Right lobe of liver (tissue), 4 donors: ENCODE measurements around the gene PTCHD1.

Experiments used
- POLR2A ChIP-seq: fragments of 450-650 bp; IDR thresholded peaks from one replicate; pipeline ENCODE4 v1.6.1; 2017; ENCODE audit warnings: antibody characterized with exemption, mild to moderate bottlenecking
- TF ChIP-seq, protein P1 (sequence below), 4 donors: fragments of 200-600 bp in 3 of 4; fragments of 450-650 bp in 1 of 4; IDR thresholded peaks; one replicate each; pipeline versions ENCODE4 v1.5.1 to v1.8.0; 2016 to 2022; ENCODE audit warnings: antibody characterized with exemption in 4 of 4, mild to moderate bottlenecking in 2 of 4
- donor health status: DM: no; HTN: no; CAD: no.
- donor health status: DM: no; HTN: no; CAD: no.
- donor health status: DM: no; HTN: yes; CAD: no.

DNA sequence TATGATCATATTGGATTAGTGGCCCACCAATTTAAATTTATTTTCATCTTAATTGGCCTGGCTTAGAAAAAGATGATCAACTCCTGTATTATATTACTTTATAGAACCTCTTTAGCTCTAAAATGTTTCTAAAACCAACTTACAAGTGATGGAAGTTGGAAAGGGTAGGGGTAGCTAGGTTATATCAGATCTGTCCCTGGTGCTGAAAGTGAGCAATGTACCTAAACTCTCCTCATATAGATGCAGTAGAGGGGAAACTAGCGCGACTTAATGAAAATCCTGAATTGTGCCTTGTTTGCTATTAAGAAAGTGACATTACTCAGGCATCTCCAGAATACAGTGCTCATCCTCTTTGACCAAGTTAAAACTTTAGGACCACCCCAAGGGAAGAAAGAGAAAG is 7.5 kb upstream of the PTCHD1 start:
- TF ChIP-seq, protein P1, sequence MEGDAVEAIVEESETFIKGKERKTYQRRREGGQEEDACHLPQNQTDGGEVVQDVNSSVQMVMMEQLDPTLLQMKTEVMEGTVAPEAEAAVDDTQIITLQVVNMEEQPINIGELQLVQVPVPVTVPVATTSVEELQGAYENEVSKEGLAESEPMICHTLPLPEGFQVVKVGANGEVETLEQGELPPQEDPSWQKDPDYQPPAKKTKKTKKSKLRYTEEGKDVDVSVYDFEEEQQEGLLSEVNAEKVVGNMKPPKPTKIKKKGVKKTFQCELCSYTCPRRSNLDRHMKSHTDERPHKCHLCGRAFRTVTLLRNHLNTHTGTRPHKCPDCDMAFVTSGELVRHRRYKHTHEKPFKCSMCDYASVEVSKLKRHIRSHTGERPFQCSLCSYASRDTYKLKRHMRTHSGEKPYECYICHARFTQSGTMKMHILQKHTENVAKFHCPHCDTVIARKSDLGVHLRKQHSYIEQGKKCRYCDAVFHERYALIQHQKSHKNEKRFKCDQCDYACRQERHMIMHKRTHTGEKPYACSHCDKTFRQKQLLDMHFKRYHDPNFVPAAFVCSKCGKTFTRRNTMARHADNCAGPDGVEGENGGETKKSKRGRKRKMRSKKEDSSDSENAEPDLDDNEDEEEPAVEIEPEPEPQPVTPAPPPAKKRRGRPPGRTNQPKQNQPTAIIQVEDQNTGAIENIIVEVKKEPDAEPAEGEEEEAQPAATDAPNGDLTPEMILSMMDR (IDR thresholded peaks at IDR 0.05) = no peak
- TF ChIP-seq POLR2A = no peak
